HS-27A (cell line): ENCODE measurements around the gene KRABD2.
"Not testable (repeated sequence)": the region's sequence is repeated elsewhere in the genome, so short reads cannot be mapped to it uniquely, and the experiment has no call there.

Experiments used
- DNase-seq: peaks from one replicate; pipeline ENCODE4 v3.0.0-alpha.2; 2012; ENCODE audit warnings: low read depth, missing footprints

KRABD2 gene

GRCh38 chr17:8360751-8361150 lies 15.8 kb downstream of the KRABD2 start:
- no peak for DNase-seq

- no peak for DNase-seq
Measured at GRCh38 chr17:8360260-8360659, 16.2 kb downstream of the KRABD2 start.

- no peak for DNase-seq
Measured at GRCh38 chr17:8359769-8360168, 16.7 kb downstream of the KRABD2 start.

- no peak for DNase-seq
Measured at GRCh38 chr17:8357910-8358309, 18.6 kb downstream of the KRABD2 start.

GRCh38 chr17:8354236-8354635 lies 22.3 kb downstream of the KRABD2 start:
- no peak for DNase-seq

- no peak for DNase-seq
Measured at GRCh38 chr17:8353736-8354135, 22.8 kb downstream of the KRABD2 start.

GRCh38 chr17:8350339-8350738 lies 26.2 kb downstream of the KRABD2 start:
- no peak for DNase-seq

- not testable (repeated sequence) for DNase-seq
Measured at GRCh38 chr17:8347001-8347400, 29.5 kb downstream of the KRABD2 start.

GRCh38 chr17:8345951-8346665 lies 30.4 kb downstream of the KRABD2 start:
- DNase-seq: no peak

- DNase-seq: no peak
Measured at GRCh38 chr17:8345052-8345690, 31.3 kb downstream of the KRABD2 start.

GRCh38 chr17:8341456-8341855 lies 35.0 kb downstream of the KRABD2 start:
- no peak for DNase-seq

- DNase-seq: no peak
Measured at GRCh38 chr17:8339540-8339939, 37.0 kb downstream of the KRABD2 start, which contains the start of gene ODF4. Gene ODF4, plus strand, starts transcription at chr17:8339840. Its CDS starts 212 bp downstream, at chr17:8340052.

- DNase-seq: no peak
Measured at GRCh38 chr17:8338753-8339140, 37.8 kb downstream of the KRABD2 start.

GRCh38 chr17:8337802-8338752 lies 38.4 kb downstream of the KRABD2 start:
- no peak for DNase-seq

- DNase-seq: no peak
Measured at GRCh38 chr17:8333281-8333680, 43.2 kb downstream of the KRABD2 start.

GRCh38 chr17:8332688-8333087 lies 43.8 kb downstream of the KRABD2 start:
- DNase-seq: no peak

GRCh38 chr17:8332128-8332527 lies 44.4 kb downstream of the KRABD2 start:
- no peak for DNase-seq

- no peak for DNase-seq
Measured at GRCh38 chr17:8327303-8327649, 49.2 kb downstream of the KRABD2 start.
